Activated effector memory CD4-positive, alpha-beta T cell treated with anti-CD3 and anti-CD28 coated beads, Interleukin-2, amount 50 U/mL, for 16 hours (primary cell): ENCODE measurements around the gene MNAT1.
"Not testable (repeated sequence)": the region's sequence is repeated elsewhere in the genome, so short reads cannot be mapped to it uniquely, and the experiment has no call there.

ENCODE experiments used
- DNase-seq: peaks from one replicate; pipeline ENCODE4 v3.0.0-alpha.2; 2020

Gene MNAT1

GRCh38 chr14:60734465-60735242 is at the start of gene MNAT1:
MNAT1 (plus strand) TSS chr14:60734761; CDS start chr14:60734863, 102 bp downstream.
- DNase-seq, result peak; percentile 89

DNA sequence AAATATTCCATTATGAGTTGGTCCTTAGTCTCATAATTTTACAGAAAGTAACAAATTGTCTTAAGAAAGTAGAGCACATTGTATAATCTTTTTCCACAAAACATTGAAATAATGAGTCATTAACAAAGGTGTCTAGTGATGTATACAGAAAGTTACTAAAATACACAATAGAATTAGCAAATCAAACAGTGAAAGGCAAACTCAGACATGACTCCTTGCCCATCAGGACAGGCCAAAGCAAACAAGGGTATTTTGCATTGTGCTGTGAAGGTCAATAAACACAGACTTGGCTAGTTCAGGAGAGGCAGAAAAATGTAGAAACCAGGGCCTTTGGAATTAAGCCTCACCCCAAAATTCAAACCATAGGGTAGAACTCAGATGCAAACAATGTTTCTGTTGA is 47.7 kb upstream of the MNAT1 start:
- no peak for DNase-seq

GRCh38 chr14:60691383-60692113 is 43.0 kb upstream of the MNAT1 start:
- no peak for DNase-seq

GRCh38 chr14:60695327-60695726 is 39.2 kb upstream of the MNAT1 start:
- no peak for DNase-seq

- DNase-seq, result no peak
Observed at GRCh38 chr14:60700598-60700997, 34.0 kb upstream of the MNAT1 start.

DNA sequence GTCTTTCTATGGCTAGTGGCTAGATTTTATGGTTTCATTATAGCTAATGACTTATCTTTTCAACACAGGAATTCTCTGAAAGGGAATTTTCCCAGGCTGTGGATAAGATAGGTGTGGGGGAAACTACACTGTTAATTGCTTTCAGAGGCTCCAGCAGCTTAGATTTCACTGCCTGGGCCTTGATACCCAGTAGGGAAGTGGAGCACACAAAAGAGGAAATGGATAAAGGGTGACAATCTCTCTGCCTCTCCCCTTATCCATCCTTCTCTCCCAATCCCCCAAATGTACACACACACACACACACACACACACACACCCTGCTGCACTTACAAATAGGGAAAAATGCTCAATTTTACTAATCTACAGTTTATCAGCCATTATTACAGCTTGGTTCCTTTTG is 29.5 kb upstream of the MNAT1 start:
- no peak for DNase-seq

- no peak for DNase-seq
Observed at GRCh38 chr14:60707858-60708257, 26.7 kb upstream of the MNAT1 start.

DNA sequence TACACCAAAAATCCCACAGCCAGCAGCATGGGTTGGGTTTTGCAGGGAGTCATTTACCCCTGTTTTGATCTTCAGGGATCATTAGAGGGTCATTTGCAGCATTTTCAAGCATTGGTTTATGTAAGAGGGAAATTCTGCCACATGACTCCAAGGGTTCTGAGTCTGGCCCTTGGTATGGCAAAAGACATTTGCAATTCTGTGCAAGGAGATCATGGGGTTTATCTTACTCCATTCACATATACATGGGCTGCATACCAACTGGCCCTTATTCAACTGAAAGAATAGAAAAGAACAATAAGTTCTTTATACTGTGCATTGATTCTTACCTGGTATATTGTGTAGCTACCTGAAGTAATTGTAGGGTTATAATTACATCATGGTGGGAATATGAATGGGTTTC is 24.1 kb upstream of the MNAT1 start:
- DNase-seq, result no peak

DNA sequence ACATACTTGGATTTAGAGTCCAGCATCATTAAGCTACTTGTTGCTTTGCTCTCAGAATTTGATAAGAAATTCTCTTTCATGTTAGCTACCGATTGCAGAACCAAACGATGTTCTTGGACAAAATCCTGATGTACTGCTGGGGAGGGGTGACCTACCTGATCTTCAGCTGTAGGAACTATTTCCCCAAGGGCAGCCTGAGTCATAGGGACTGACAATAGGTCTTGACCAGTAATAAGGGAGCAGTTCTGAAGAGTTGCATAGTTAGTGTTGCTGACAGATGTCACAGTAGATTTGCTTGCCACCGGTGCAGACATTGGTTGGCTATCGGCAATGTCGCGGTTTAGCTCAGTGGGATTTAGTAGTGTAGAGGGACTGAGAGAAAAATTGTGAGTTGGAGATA is 21.0 kb upstream of the MNAT1 start:
- no peak for DNase-seq

DNA sequence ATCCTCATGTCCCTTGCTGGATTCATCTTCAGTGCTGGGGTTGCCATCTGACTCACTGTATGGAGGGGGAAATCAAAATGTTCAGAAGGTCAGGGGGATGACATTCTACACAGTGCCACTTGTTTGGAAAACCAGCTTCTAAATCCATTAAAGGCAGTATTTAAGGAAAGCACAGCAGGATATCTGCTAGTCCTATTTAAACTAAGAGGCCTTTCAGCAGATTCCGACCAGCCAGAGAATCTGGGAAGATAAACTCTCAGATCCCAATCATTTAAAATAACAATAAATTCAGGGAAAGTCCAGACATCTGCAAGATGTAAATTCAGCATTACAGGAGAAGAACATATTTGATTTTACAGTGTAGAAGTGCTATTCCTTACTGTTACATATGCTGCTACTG is 14.2 kb upstream of the MNAT1 start:
- no peak for DNase-seq

DNA sequence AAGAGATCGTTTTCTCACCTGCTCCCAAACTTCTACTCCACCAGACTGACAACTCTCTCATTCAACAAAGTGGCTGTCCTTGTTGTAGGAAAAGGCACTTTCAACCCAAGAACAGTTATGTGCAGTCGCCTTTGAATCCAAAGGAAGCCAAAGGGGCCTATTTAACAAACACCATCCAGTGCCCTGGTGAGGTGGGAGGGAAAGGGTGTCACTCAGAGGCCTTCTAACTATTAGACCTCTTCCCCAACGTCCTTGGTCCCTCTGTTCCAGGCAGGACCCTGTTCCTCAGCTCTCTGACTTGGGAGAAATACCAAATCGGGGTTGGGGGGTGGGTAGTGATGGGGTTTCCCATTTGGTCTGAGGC is 13.6 kb upstream of the MNAT1 start:
- DNase-seq, result no peak

GRCh38 chr14:60721326-60722106 is 13.0 kb upstream of the MNAT1 start:
- peak; percentile 82 for DNase-seq

DNA sequence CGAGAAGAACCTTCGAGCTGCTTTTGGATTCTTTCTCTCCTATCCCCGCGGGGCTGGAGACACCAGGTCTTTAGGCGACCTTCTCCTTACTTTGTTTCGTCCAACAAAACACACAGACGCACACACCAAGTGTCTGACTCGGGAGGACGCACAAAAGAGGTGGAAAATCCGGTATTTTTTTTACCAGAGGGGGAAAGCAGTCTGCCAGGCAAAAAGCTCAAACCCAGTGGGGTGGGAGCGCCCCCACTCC is 12.5 kb upstream of the MNAT1 start:
- no peak for DNase-seq

GRCh38 chr14:60722357-60723115 is 12.0 kb upstream of the MNAT1 start:
- peak; percentile 66 for DNase-seq

- DNase-seq, result peak; percentile 69
Observed at GRCh38 chr14:60723116-60723906, 11.2 kb upstream of the MNAT1 start.

DNA sequence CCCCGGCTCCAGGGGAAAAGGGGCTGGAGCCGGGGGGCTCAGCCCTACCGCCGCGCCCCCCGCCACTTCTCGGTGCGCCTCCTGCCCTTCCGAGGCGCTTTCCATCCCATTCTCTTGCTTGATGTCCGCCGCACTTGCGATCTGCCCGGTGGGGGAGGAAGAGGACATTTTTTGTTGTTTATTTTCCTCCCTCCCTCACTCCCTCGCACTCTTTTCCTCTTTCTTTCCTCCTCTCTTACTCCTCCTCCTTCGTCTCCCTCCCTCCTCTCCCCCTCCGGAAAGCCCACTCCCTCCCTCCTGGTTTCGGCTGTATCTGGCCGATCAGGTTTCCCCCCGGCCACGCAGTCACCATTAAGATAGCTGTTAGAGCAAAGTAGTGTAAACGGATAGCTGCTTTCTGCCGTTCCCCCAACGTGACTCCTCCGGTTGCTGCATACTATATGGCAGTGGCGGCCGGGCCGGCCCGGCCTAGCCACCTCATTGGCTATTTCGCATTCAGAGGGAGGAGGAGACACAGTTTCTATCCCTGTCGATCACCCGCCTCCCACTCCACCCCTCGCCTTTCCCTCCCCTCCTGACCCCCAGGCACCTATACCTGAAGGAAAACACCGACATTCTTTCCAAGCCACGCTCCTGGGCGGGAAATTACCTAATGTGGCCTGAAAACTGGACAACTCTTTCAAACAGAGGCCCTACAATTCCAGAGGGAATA is 10.5 kb upstream of the MNAT1 start, which contains the start of gene SIX4:
Gene SIX4 (minus strand): TSS at position 445 of the 712 bp plus-strand sequence. CDS start 277 bp downstream, at position 168.
- DNase-seq, result no peak

DNA sequence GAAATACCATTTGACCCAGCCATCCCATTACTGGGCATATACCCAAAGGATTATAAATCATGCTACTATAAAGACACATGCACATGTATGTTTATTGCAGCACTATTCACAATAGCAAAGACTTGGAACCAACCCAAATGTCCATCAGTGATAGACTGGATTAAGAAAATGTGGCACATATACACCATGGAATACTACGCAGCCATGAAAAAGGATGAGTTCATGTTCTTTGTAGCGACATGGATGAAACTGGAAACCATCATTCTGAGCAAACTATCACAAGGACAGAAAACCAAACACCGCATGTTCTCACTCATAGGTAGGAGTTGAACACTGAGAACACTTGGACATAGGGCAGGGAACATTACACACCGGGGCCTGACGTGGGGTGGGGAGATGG is 3.3 kb upstream of the MNAT1 start:
- DNase-seq, result not testable (repeated sequence)

DNA sequence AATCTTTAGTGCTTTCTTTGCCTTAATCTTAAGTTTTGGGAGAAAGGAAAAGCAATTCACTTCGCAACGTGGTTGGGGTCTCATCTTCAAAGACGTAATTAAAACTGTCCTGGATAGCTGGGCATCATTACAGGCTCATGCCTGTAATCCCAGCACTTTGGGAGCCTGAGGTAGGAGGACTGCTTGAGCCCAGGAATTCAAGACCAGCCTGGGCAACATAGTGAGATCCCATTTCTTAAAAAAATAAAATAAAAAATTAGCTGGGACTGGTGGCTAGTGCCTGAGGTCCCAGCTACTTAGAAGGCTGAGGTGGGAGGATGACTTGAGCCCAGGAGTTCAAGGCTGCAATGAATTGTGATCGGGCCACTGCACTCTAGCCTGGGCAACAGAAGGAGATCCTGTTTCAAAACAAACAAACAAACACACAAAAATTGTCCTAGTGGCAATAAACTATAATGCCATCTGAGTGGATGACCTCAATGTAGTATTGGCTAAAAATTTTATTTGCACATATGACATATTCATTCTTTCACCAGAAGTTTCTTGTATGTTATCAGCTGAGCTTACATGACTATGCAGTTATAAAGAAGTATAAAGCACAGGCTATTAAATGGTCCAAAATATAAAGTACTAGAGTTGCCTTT is 1.6 kb upstream of the MNAT1 start:
- no peak for DNase-seq

- DNase-seq, result no peak
Observed at GRCh38 chr14:60735416-60735815, 855 bp downstream of the MNAT1 start.

DNA sequence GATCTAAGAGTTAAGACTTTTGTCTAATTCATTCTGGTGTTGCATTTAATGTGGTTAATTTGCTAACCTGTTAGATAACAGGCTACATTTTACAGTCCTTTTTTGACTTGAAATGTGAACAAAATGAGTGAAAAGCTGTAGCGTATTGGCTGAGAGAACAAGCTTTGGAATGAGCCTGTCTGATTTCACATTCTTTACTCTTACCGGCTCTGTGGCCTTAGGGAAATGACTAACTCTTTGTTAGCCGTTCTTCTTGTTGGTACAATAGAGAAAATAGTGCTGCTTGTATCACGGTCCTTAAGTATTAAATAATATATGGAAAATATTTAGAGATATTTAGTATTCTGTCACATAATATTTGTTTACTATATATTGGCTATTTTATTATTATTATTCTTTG is 1.9 kb downstream of the MNAT1 start:
- no peak for DNase-seq
